ENCODE results near the gene DHCR24.

The DHCR24 gene

GRCh38 chr1:54814571-54814970, 72.4 kb downstream of the DHCR24 start:
- DNase-seq, result no peak

GRCh38 chr1:54814126-54814498, 72.9 kb downstream of the DHCR24 start:
- no peak for DNase-seq

GRCh38 chr1:54813485-54814125, 73.4 kb downstream of the DHCR24 start:
- no peak for DNase-seq

- DNase-seq, result no peak
Measured at GRCh38 chr1:54812801-54813484, 74.1 kb downstream of the DHCR24 start.

- no peak for DNase-seq
Measured at GRCh38 chr1:54811739-54812655, 75.0 kb downstream of the DHCR24 start.

GRCh38 chr1:54811066-54811465, 75.9 kb downstream of the DHCR24 start:
- no peak for DNase-seq

- peak; percentile 89 for DNase-seq
Measured at GRCh38 chr1:54810153-54810942, 76.6 kb downstream of the DHCR24 start.

GRCh38 chr1:54809496-54810074, 77.4 kb downstream of the DHCR24 start:
- no peak for DNase-seq

- no peak for DNase-seq
Measured at GRCh38 chr1:54808443-54809207, 78.4 kb downstream of the DHCR24 start.

GRCh38 chr1:54807756-54808155, 79.2 kb downstream of the DHCR24 start:
- no peak for DNase-seq

GRCh38 chr1:54806931-54807611, 79.9 kb downstream of the DHCR24 start:
- DNase-seq, result no peak

- no peak for DNase-seq
Measured at GRCh38 chr1:54805981-54806381, 81.0 kb downstream of the DHCR24 start.

GRCh38 chr1:54805466-54805865, 81.5 kb downstream of the DHCR24 start:
- DNase-seq, result no peak

- DNase-seq, result no peak
Measured at GRCh38 chr1:54804471-54805132, 82.4 kb downstream of the DHCR24 start.

GRCh38 chr1:54803761-54804470, 83.1 kb downstream of the DHCR24 start:
- no peak for DNase-seq

- peak; percentile 70 for DNase-seq
Measured at GRCh38 chr1:54800899-54801759, 85.9 kb downstream of the DHCR24 start, which contains the start of gene TTC22. TTC22 (minus strand) TSS chr1:54801323; CDS start chr1:54801163, 160 bp downstream.

- no peak for DNase-seq
Measured at GRCh38 chr1:54800041-54800898, 86.7 kb downstream of the DHCR24 start.

Data from eye (tissue), 1 donor.